K562 (cell line): Measurements from ENCODE around the gene CAPN10. TPM values are rescaled to one million over a fixed set of nuclear protein-coding genes. Genes with fewer than 3 reads are reported as not detected.

Experiments used
- ATAC-seq: fragments of 200-7000 bp; cut with Tn5 transposase; 3 replicates; pipeline ENCODE4 v1.9.1; 2020; ENCODE audit warnings: moderate library complexity
- BruUV-seq: library from RNA; stranded (reverse); fragments of 400-500 nt; replicated peaks from 2 replicates; lab custom pipeline; 2021; lab: Mats Ljungman, UMichigan
- CTCF ChIA-PET: fragments of 300-600 bp; formaldehyde crosslinking; extraction: SDS; loops from one replicate; lab custom pipeline; 2021; ENCODE audit warnings: low intra/inter-chr PET ratio; lab: Yijun Ruan, JAX
- POLR2A ChIA-PET: fragments of 300-600, 350-650 bp; sonication (Branson Sonifier 250); formaldehyde crosslinking; extraction: SDS; loops from one replicate; lab custom pipeline; 2021; ENCODE audit warnings: antibody characterized with exemption, inconsistent platforms; lab: Yijun Ruan, JAX
- DNase-seq, 4 experiments: peaks; one replicate each; pipeline versions ENCODE4 v3.0.0 to v3.0.0-alpha.2; 2011 to 2018; ENCODE audit warnings: low spot score in 3 of 4, mixed read lengths in 3 of 4; ENCODE audit errors: extremely low read depth in 1 of 4
- FAIRE-seq: peaks from 2 replicates; lab custom pipeline; 2011; peaks lifted over from hg19 to GRCh38; lab: Jason Lieb, UNC
- H2AFZ ChIP-seq: 2 replicates; pipeline ENCODE4 v1.6.0; 2011; ENCODE audit warnings: low read depth, low read length, control low read depth, inconsistent platforms
- H3K27ac ChIP-seq: fragments of 200-600 bp; 3 replicates; pipeline ENCODE4 v1.8.0; 2011; ENCODE audit warnings: low read depth, mild to moderate bottlenecking, control low read depth, inconsistent platforms, low read length, moderate library complexity, mixed read lengths; ENCODE audit errors: extremely low read depth
- H3K27me3 ChIP-seq, 2 experiments: fragments of 300-600 bp in 1 of 2; 2 replicates in 1 of 2; 3 replicates in 1 of 2; pipeline versions ENCODE4 v1.6.0 to v1.8.0; 2011; ENCODE audit warnings: inconsistent platforms in 2 of 2, low read length in 2 of 2, mild to moderate bottlenecking in 1 of 2, mixed read lengths in 1 of 2, moderate library complexity in 1 of 2; ENCODE audit not compliant: control insufficient read depth in 2 of 2, insufficient read depth in 2 of 2
- H3K36me3 ChIP-seq: fragments of 300-600 bp; 3 replicates; pipeline ENCODE4 v1.8.0; 2011; ENCODE audit warnings: mild to moderate bottlenecking, low read length, inconsistent platforms; ENCODE audit not compliant: control insufficient read depth, insufficient read depth
- H3K4me1 ChIP-seq, 2 experiments: fragments of 200-600 bp in 1 of 2; replicated peaks in 1 of 2; 2 replicates in 1 of 2; 3 replicates in 1 of 2; pipeline versions ENCODE4 v1.5.1 to v1.8.0; 2011; ENCODE audit warnings: inconsistent platforms in 2 of 2, low read length in 2 of 2, mild to moderate bottlenecking in 1 of 2, mixed read lengths in 1 of 2, moderate library complexity in 1 of 2; ENCODE audit not compliant: control insufficient read depth in 2 of 2, insufficient read depth in 2 of 2
- H3K4me2 ChIP-seq: 2 replicates; pipeline ENCODE4 v1.6.1; 2011; ENCODE audit warnings: low read length, control low read depth, inconsistent platforms, mixed read lengths; ENCODE audit not compliant: insufficient read depth
- H3K4me3 ChIP-seq: fragments of 200-600 bp; sonication (generic), shearing (Covaris generic); 2 replicates; pipeline ENCODE4 v1.5.1; 2016; ENCODE audit warnings: control low read depth, inconsistent platforms
- H3K79me2 ChIP-seq: fragments of 200-600 bp; 3 replicates; pipeline ENCODE4 v1.8.0; 2011; ENCODE audit warnings: low read length, inconsistent platforms; ENCODE audit not compliant: control insufficient read depth, insufficient read depth
- H3K9ac ChIP-seq, 2 experiments: 2 replicates each; pipeline versions ENCODE4 v1.6.0 to v1.6.1; 2011; ENCODE audit warnings: low read depth in 2 of 2, low read length in 2 of 2, control low read depth in 1 of 2, inconsistent platforms in 1 of 2, mild to moderate bottlenecking in 1 of 2, mixed read lengths in 1 of 2; ENCODE audit not compliant: insufficient read depth in 1 of 2
- H3K9me1 ChIP-seq: one replicate; pipeline ENCODE4 v1.6.0; 2011; ENCODE audit warnings: inconsistent platforms, mild to moderate bottlenecking, low read length, moderate library complexity; ENCODE audit not compliant: control insufficient read depth, insufficient read depth
- H3K9me3 ChIP-seq: replicated peaks from 2 replicates; pipeline ENCODE4 v1.5.1; 2011; ENCODE audit warnings: low read depth, low read length, inconsistent platforms; ENCODE audit not compliant: control insufficient read depth, insufficient read depth
- H4K20me1 ChIP-seq: replicated peaks from 2 replicates; pipeline ENCODE4 v1.6.1; 2011; ENCODE audit warnings: low read length, inconsistent platforms, mixed read lengths; ENCODE audit not compliant: control insufficient read depth, insufficient read depth
- CEBPG ChIP-seq, 3 experiments: fragments of 200-800 bp in 1 of 3; sonication (Bioruptor generic) in 1 of 3; sonication (generic) in 1 of 3; formaldehyde crosslinking in 1 of 3; IDR thresholded peaks in 2 of 3; conservative IDR thresholded peaks in 1 of 3; 2 replicates each; pipeline versions ENCODE4 v1.6.1 to v1.8.0; 2016 to 2022; ENCODE audit warnings: missing compliant biosample characterization in 2 of 3, missing genetic modification characterization in 2 of 3, mild to moderate bottlenecking in 1 of 3, missing genetic modification reagents in 1 of 3
- FOXA3 ChIP-seq, 2 experiments: fragments of 450-650 bp in 1 of 2; sonication (generic) in 1 of 2; formaldehyde crosslinking; IDR thresholded peaks in 1 of 2; conservative IDR thresholded peaks in 1 of 2; 2 replicates each; pipeline versions ENCODE4 v1.4.0 to v1.8.0; 2020 to 2022; ENCODE audit warnings: mild to moderate bottlenecking in 2 of 2, missing genetic modification reagents in 1 of 2
- FOXK2 ChIP-seq, 2 experiments: fragments of 450-650 bp; IDR thresholded peaks in 1 of 2; conservative IDR thresholded peaks in 1 of 2; 2 replicates each; pipeline ENCODE4 v1.6.1; 2016; ENCODE audit warnings: low read depth in 2 of 2, mild to moderate bottlenecking in 1 of 2
- JUN ChIP-seq, 2 experiments: sonication (generic) in 1 of 2; formaldehyde crosslinking in 1 of 2; IDR thresholded peaks; 2 replicates each; pipeline versions ENCODE4 v1.6.1 to v1.8.0; 2012 to 2022; ENCODE audit warnings: borderline replicate concordance in 2 of 2, mild to moderate bottlenecking in 2 of 2, improper control_type of control experiment in 1 of 2, low read depth in 1 of 2, low read length in 1 of 2, missing genetic modification reagents in 1 of 2
- KLF6 ChIP-seq: fragments of 250-450 bp; sonication (Bioruptor Pico); IDR thresholded peaks from 2 replicates; pipeline ENCODE4 v1.4.0; 2020; ENCODE audit warnings: mild to moderate bottlenecking, moderate library complexity, borderline replicate concordance
- NCOA1 ChIP-seq: fragments of 450-650 bp; IDR thresholded peaks from 2 replicates; pipeline ENCODE4 v1.6.1; 2016; ENCODE audit warnings: low read depth
- NFATC3 ChIP-seq: fragments of 450-650 bp; IDR thresholded peaks from 2 replicates; pipeline ENCODE4 v1.6.1; 2017; ENCODE audit warnings: mild to moderate bottlenecking
- RBM25 ChIP-seq: fragments of 200-400 bp; formaldehyde crosslinking; IDR thresholded peaks from 2 replicates; pipeline ENCODE4 v1.6.1; 2018; ENCODE audit warnings: low read length, low read depth, moderate library complexity; ENCODE audit not compliant: severe bottlenecking
- RCOR1 ChIP-seq, 2 experiments: IDR thresholded peaks; 2 replicates each; pipeline ENCODE4 v1.6.1; 2012; ENCODE audit warnings: low read depth in 2 of 2, low read length in 2 of 2, borderline replicate concordance in 1 of 2, improper control_type of control experiment in 1 of 2
- TARDBP ChIP-seq: fragments of 450-650 bp; IDR thresholded peaks from 2 replicates; pipeline ENCODE4 v1.6.1; 2016
- ZNF184 ChIP-seq: sonication (generic); formaldehyde crosslinking; IDR thresholded peaks from 2 replicates; pipeline ENCODE4 v1.5.0; 2020; ENCODE audit warnings: missing genetic modification reagents
- ZNF644 ChIP-seq: fragments of 200-800 bp; sonication (Bioruptor generic); IDR thresholded peaks from 2 replicates; pipeline ENCODE4 v1.6.1; 2016; ENCODE audit warnings: low read depth, missing genetic modification characterization, missing compliant biosample characterization
- WGBS: fragments of 100-300 bp; shearing (Covaris generic); methylation state at CpG from one replicate; pipeline ENCODE4 v1.1.6; 2016; ENCODE audit warnings: low coverage, mixed read lengths; ENCODE audit not compliant: insufficient coverage; ENCODE audit errors: missing lambda C conversion rate; 5-methylcytosine and 5-hydroxymethylcytosine counted together
- in situ Hi-C: fragments of 300-500 bp; cut with MboI; formaldehyde crosslinking; loops from 4 replicates; pipeline ENCODE4 v1.15.0; 2018; ENCODE audit warnings: inconsistent platforms, mixed read lengths
- intact Hi-C: fragments of 100-400 bp; cut with micrococcal nuclease; formaldehyde crosslinking; loops from 2 replicates; pipeline ENCODE4 v1.14.2; 2022
- polyA plus RNA-seq, 8 experiments: library from polyadenylated mRNA; depleted of rRNA in 4 of 8; stranded (reverse) in 5 of 8; unstranded in 3 of 8; fragments of >200 nt; fragmentation: Nextera tagmentation in 2 of 8; fragmentation: Illumina TruSeq in 1 of 8; extraction: Ambion mirVana in 2 of 8; extraction: Trizol in 1 of 8; gene quantifications; 2 replicates each; pipeline versions ENCODE4 v1.2.1 to v1.2.3, GENCODE V29; 2011 to 2014; ENCODE audit warnings: inconsistent platforms in 1 of 8, missing spikeins in 1 of 8
- total RNA-seq, 7 experiments: library from RNA; depleted of rRNA in 6 of 7; stranded (reverse); fragments of >200 nt in 6 of 7; fragmentation: Illumina TruSeq in 2 of 7; extraction: Trizol in 2 of 7; gene quantifications; 2 replicates each; pipeline versions ENCODE4 v1.2.1 to v1.2.3, GENCODE V29; 2011 to 2021; ENCODE audit warnings: low replicate concordance in 1 of 7
- TF ChIP-seq, protein P1 (sequence below): fragments of 450-650 bp; formaldehyde crosslinking; IDR thresholded peaks from 2 replicates; pipeline ENCODE4 v1.4.0; 2020; ENCODE audit warnings: mild to moderate bottlenecking, moderate library complexity
- TF ChIP-seq, protein P2 (sequence below): fragments of 250-450 bp; sonication (Bioruptor Pico); IDR thresholded peaks from 2 replicates; pipeline ENCODE4 v1.8.0; 2022; ENCODE audit warnings: inconsistent platforms
- TF ChIP-seq, protein P3 (sequence below): fragments of 450-650 bp; formaldehyde crosslinking; IDR thresholded peaks from 2 replicates; pipeline ENCODE4 v1.4.0; 2020; ENCODE audit warnings: mild to moderate bottlenecking, moderate library complexity

Gene CAPN10
- total and polyA plus RNA-seq, 9 of the 15 experiments (the other 6 are each of a cell fraction or from before 2014, with no cell fraction given), result 0.08 to 26.1 (median 8.4) TPM

GRCh38 chr2:240564561-240565332, 21.8 kb upstream of the CAPN10 start:
- CTCF ChIA-PET, result no interaction called here
- Histone ChIP-seq H3K9me3 (no peaks in the 10 kb centered on the region), H3K4me3 (peak overlapping the region; percentile 29), H3K4me1 (peaks cover 40 to 71% of the 10 kb centered on the region in 2 experiments), H3K36me3 (peaks cover 19% of the 10 kb centered on the region), H3K79me2 (peaks cover 75% of the 10 kb centered on the region), H3K9me1 (no peaks in the 10 kb centered on the region), H4K20me1 (no peaks in the 10 kb centered on the region), H3K27ac (peak overlapping the region; percentile 98), H3K4me2 (peak overlapping the region; percentile 84), H3K27me3 (no peaks in the 10 kb centered on the region), H2AFZ (peak overlapping the region; percentile 44; the same call in 1 of the 2 replicates), H3K9ac (peak overlapping the region; percentile 85 to 92)
- BruUV-seq, result no TSS peak
- ATAC-seq (peak; percentile 27), FAIRE-seq (peak; percentile 86), DNase-seq (peak in 1 of 4 experiments; percentile 73)
- intact Hi-C loops, result loop anchor here (10.0 kb wide), 1 partner anchor 50 kb away; no protein-coding TSS in a partner anchor
- POLR2A ChIA-PET, result interaction anchor here (1.5 to 4.6 kb wide), 2 partner anchors 20 to 22 kb away, joined by 5 to 26 read pairs; partner anchors contain the start of gene CAPN10
- WGBS, result 10% methylated on average over 8 of the region's 10 CpGs
- in situ Hi-C loops, result no loop called here
- TF ChIP-seq KLF6 (CRISPR knock-in tag), result no peak
- TF ChIP-seq, protein P1, sequence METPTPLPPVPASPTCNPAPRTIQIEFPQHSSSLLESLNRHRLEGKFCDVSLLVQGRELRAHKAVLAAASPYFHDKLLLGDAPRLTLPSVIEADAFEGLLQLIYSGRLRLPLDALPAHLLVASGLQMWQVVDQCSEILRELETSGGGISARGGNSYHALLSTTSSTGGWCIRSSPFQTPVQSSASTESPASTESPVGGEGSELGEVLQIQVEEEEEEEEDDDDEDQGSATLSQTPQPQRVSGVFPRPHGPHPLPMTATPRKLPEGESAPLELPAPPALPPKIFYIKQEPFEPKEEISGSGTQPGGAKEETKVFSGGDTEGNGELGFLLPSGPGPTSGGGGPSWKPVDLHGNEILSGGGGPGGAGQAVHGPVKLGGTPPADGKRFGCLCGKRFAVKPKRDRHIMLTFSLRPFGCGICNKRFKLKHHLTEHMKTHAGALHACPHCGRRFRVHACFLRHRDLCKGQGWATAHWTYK (CRISPR knock-in tag), result no peak
- TF ChIP-seq ZNF184 (CRISPR knock-in tag), result no peak
- TF ChIP-seq TARDBP, result no peak
- TF ChIP-seq RBM25, result no peak
- TF ChIP-seq, protein P2, sequence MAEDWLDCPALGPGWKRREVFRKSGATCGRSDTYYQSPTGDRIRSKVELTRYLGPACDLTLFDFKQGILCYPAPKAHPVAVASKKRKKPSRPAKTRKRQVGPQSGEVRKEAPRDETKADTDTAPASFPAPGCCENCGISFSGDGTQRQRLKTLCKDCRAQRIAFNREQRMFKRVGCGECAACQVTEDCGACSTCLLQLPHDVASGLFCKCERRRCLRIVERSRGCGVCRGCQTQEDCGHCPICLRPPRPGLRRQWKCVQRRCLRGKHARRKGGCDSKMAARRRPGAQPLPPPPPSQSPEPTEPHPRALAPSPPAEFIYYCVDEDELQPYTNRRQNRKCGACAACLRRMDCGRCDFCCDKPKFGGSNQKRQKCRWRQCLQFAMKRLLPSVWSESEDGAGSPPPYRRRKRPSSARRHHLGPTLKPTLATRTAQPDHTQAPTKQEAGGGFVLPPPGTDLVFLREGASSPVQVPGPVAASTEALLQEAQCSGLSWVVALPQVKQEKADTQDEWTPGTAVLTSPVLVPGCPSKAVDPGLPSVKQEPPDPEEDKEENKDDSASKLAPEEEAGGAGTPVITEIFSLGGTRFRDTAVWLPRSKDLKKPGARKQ (CRISPR knock-in tag), result no peak
- TF ChIP-seq ZNF644, result no peak
- peak; percentile 58 to 70; a peak in 3 of 4 replicates for TF ChIP-seq FOXK2 (conservative IDR thresholded peaks at IDR 0.05 in 1 of 2, IDR thresholded peaks at IDR 0.05 in 1 of 2; ENCODE audit: low read depth in 2 of 2)
- no peak for TF ChIP-seq NCOA1
- TF ChIP-seq JUN (IDR thresholded peaks at IDR 0.05; ENCODE audit: borderline replicate concordance, low read depth, low read length), result 0 out of 2 replicates have a peak, but pooled peaks have one; percentile 18
- no peak for TF ChIP-seq JUN (CRISPR knock-in tag; IDR thresholded peaks at IDR 0.05; ENCODE audit: borderline replicate concordance)
- TF ChIP-seq, protein P3, sequence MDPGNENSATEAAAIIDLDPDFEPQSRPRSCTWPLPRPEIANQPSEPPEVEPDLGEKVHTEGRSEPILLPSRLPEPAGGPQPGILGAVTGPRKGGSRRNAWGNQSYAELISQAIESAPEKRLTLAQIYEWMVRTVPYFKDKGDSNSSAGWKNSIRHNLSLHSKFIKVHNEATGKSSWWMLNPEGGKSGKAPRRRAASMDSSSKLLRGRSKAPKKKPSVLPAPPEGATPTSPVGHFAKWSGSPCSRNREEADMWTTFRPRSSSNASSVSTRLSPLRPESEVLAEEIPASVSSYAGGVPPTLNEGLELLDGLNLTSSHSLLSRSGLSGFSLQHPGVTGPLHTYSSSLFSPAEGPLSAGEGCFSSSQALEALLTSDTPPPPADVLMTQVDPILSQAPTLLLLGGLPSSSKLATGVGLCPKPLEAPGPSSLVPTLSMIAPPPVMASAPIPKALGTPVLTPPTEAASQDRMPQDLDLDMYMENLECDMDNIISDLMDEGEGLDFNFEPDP (CRISPR knock-in tag), result no peak
- TF ChIP-seq CEBPG (CRISPR knock-in tag; IDR thresholded peaks at IDR 0.05), result no peak
- 0 out of 4 replicates have a peak, but pooled peaks of 1 of the 2 experiments have one; percentile 56 for TF ChIP-seq CEBPG (tag; conservative IDR thresholded peaks at IDR 0.05 in 1 of 2, IDR thresholded peaks at IDR 0.05 in 1 of 2)
- peak; percentile 78 for TF ChIP-seq NFATC3
- peak; percentile 73 to 95 for TF ChIP-seq FOXA3 (CRISPR knock-in tag; conservative IDR thresholded peaks at IDR 0.05 in 1 of 2, IDR thresholded peaks at IDR 0.05 in 1 of 2)
- TF ChIP-seq RCOR1 (IDR thresholded peaks at IDR 0.05; ENCODE audit: borderline replicate concordance in 1 of 2, low read depth in 2 of 2, low read length in 2 of 2), result 0 out of 4 replicates have a peak, but pooled peaks of 1 of the 2 experiments have one; percentile 0
